ENCODE measurements around the gene KIF1B.

DNA sequence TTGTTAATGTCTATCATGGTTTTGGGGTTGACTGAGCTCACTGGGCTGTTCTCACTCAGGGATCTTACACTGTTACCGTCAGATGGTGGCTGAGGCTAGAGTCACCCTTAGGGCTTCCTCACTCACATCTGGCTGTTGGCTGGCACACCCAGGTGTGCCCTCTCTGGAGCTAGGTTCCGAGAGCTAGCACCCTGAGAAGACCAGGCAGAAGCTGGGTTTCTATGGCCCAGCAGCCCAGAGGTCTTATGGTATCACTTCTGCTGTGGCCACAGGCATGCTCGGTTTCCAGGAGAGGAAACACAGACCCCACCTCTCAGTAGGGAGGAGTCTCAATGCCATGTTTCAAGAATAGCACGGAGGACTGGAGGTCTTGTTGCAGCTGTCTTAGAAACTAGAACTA is 20.7 kb upstream of the KIF1B start:
- TF ChIP-seq, protein P1, sequence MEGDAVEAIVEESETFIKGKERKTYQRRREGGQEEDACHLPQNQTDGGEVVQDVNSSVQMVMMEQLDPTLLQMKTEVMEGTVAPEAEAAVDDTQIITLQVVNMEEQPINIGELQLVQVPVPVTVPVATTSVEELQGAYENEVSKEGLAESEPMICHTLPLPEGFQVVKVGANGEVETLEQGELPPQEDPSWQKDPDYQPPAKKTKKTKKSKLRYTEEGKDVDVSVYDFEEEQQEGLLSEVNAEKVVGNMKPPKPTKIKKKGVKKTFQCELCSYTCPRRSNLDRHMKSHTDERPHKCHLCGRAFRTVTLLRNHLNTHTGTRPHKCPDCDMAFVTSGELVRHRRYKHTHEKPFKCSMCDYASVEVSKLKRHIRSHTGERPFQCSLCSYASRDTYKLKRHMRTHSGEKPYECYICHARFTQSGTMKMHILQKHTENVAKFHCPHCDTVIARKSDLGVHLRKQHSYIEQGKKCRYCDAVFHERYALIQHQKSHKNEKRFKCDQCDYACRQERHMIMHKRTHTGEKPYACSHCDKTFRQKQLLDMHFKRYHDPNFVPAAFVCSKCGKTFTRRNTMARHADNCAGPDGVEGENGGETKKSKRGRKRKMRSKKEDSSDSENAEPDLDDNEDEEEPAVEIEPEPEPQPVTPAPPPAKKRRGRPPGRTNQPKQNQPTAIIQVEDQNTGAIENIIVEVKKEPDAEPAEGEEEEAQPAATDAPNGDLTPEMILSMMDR (IDR thresholded peaks at IDR 0.05) = no peak
- TF ChIP-seq POLR2A (IDR thresholded peaks at IDR 0.05) = no peak
